ENCODE results near the gene MSX2.
A peak's percentile ranks its signal among the peaks of the same experiment; 100 is the strongest.

The MSX2 gene

DNA sequence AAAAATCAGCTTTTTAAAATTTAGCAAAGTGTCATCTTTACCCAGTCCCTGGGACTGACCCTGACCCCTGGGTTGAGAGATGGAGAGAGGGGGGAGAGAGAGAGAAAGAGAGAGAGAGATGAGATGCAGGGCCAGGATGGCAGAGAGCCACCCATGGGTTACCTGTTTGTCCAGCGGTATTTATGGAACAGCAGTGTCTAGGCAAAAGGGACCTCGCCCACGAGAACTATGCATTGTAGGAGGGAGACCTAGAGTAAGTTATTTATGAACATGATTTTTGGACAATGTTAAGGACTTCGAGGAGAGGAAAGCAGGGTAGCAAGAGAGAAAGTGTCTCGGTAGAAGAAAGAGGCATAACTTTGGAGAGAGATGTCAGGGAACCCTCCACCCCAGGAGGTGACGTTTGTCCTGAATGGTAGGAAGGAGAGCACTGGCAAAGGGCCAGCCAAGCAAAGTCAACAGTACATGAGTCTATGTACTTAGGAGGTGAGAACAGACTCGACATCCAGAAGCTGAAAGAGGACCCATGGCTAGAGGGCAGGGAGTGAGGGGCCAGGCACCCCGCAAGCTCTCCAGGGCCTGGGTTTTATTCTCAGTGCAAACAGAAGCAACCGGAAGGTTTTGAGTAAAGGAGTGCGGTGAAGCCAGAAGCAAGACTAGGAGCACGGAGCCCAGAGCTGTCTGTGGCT is 30.5 kb upstream of the MSX2 start:
- H3K4me1 ChIP-seq (ENCODE audit: insufficient read depth, poor library complexity, severe bottlenecking): peaks cover 4% of the 10 kb centered on the region
- no peak overlapping the region for H3K4me3 ChIP-seq (ENCODE audit: severe bottlenecking)
- TF ChIP-seq, protein P1, sequence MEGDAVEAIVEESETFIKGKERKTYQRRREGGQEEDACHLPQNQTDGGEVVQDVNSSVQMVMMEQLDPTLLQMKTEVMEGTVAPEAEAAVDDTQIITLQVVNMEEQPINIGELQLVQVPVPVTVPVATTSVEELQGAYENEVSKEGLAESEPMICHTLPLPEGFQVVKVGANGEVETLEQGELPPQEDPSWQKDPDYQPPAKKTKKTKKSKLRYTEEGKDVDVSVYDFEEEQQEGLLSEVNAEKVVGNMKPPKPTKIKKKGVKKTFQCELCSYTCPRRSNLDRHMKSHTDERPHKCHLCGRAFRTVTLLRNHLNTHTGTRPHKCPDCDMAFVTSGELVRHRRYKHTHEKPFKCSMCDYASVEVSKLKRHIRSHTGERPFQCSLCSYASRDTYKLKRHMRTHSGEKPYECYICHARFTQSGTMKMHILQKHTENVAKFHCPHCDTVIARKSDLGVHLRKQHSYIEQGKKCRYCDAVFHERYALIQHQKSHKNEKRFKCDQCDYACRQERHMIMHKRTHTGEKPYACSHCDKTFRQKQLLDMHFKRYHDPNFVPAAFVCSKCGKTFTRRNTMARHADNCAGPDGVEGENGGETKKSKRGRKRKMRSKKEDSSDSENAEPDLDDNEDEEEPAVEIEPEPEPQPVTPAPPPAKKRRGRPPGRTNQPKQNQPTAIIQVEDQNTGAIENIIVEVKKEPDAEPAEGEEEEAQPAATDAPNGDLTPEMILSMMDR (IDR thresholded peaks at IDR 0.05; ENCODE audit: poor library complexity, severe bottlenecking): no peak
- DNase-seq (ENCODE audit: low spot score) (no peak), ATAC-seq (ENCODE audit: low read depth) (peak; percentile 56)
- H3K36me3 ChIP-seq (ENCODE audit: low read depth): no peaks in the 10 kb centered on the region
- no peak overlapping the region for H3K27ac ChIP-seq (ENCODE audit: poor library complexity, severe bottlenecking)
- peaks cover 40% of the 10 kb centered on the region for H3K27me3 ChIP-seq (ENCODE audit: insufficient read depth, poor library complexity, severe bottlenecking)
- H3K9me3 ChIP-seq (ENCODE audit: severe bottlenecking): no peaks in the 10 kb centered on the region

DNA sequence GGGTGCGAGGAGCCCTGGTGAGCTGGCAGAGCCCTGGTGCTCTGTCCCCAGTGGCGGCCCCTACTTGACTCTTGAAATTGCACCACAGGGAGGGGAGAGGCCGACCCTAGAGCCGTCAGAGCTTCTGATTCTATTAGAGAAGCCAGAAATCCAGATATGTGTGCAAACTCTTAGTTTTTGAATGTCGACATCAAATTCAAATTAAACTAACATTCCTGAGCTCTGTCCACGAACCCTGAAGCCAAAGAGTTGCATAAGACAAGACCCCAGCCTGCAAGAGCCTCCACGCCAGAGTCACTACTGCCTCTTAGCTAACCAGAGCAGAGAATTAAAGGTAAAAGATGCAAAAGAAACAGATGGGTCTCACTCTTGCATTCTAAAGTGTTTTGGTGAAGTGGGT is 29.8 kb upstream of the MSX2 start:
- Histone ChIP-seq H3K27ac (ENCODE audit: poor library complexity, severe bottlenecking) (no peak overlapping the region), H3K36me3 (ENCODE audit: low read depth) (no peaks in the 10 kb centered on the region), H3K4me3 (ENCODE audit: severe bottlenecking) (no peak overlapping the region), H3K27me3 (ENCODE audit: insufficient read depth, poor library complexity, severe bottlenecking) (peaks cover 32% of the 10 kb centered on the region), H3K9me3 (ENCODE audit: severe bottlenecking) (no peaks in the 10 kb centered on the region), H3K4me1 (ENCODE audit: insufficient read depth, poor library complexity, severe bottlenecking) (peaks cover 4% of the 10 kb centered on the region)
- TF ChIP-seq, protein P1 (IDR thresholded peaks at IDR 0.05; ENCODE audit: poor library complexity, severe bottlenecking): no peak
- DNase-seq (ENCODE audit: low spot score) (no peak), ATAC-seq (ENCODE audit: low read depth) (no peak)

DNA sequence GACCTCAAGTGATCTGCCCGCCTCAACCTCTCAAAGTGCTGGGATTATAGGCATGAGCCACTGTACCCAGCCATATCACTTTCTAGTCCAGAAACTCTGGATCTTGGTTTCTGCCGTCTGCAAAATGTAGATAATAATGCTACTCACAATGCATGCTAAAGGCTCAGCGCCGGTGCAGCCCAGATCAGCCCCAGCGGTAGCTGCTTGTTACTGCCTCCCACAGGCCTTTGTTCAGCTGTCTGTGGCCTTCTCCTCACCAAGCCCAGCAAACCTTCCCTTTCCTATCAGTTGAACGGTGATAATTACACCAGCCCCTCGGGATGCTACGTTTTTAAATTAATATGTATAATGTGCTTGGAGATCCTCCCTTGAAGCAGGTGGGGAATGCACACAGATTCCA is 26.2 kb upstream of the MSX2 start:
- Histone ChIP-seq H3K27ac (ENCODE audit: poor library complexity, severe bottlenecking) (no peak overlapping the region), H3K9me3 (ENCODE audit: severe bottlenecking) (no peaks in the 10 kb centered on the region), H3K36me3 (ENCODE audit: low read depth) (no peaks in the 10 kb centered on the region), H3K27me3 (ENCODE audit: insufficient read depth, poor library complexity, severe bottlenecking) (peaks cover 7% of the 10 kb centered on the region), H3K4me3 (ENCODE audit: severe bottlenecking) (no peak overlapping the region), H3K4me1 (ENCODE audit: insufficient read depth, poor library complexity, severe bottlenecking) (peaks cover 4% of the 10 kb centered on the region)
- TF ChIP-seq, protein P1 (IDR thresholded peaks at IDR 0.05; ENCODE audit: poor library complexity, severe bottlenecking): no peak
- no peak for ATAC-seq (ENCODE audit: low read depth)
- no peak for DNase-seq (ENCODE audit: low spot score)

DNA sequence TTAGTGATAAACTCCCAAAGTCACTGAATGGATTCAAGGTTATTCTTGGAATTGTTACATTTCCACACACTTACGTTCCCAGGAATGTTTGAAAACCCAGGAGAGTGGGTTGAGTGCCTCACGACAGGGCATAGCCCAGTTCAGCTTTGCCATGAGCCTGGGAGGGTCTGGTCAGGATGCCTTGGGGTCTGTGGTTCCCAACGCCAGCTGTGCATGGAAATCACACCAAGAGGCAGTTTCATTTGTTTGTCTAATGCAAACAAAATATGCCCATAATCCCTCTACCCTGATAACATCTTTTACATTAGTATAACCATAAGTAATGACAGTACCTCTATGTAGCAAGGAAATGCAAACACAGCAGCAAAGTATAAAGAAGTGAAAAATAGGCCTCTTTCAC is 25.3 kb upstream of the MSX2 start:
- Histone ChIP-seq H3K36me3 (ENCODE audit: low read depth) (no peaks in the 10 kb centered on the region), H3K27me3 (ENCODE audit: insufficient read depth, poor library complexity, severe bottlenecking) (no peaks in the 10 kb centered on the region), H3K27ac (ENCODE audit: poor library complexity, severe bottlenecking) (no peak overlapping the region), H3K9me3 (ENCODE audit: severe bottlenecking) (no peaks in the 10 kb centered on the region), H3K4me1 (ENCODE audit: insufficient read depth, poor library complexity, severe bottlenecking) (no peaks in the 10 kb centered on the region), H3K4me3 (ENCODE audit: severe bottlenecking) (no peak overlapping the region)
- DNase-seq (ENCODE audit: low spot score) (no peak), ATAC-seq (ENCODE audit: low read depth) (no peak)
- TF ChIP-seq, protein P1 (IDR thresholded peaks at IDR 0.05; ENCODE audit: poor library complexity, severe bottlenecking): no peak

DNA sequence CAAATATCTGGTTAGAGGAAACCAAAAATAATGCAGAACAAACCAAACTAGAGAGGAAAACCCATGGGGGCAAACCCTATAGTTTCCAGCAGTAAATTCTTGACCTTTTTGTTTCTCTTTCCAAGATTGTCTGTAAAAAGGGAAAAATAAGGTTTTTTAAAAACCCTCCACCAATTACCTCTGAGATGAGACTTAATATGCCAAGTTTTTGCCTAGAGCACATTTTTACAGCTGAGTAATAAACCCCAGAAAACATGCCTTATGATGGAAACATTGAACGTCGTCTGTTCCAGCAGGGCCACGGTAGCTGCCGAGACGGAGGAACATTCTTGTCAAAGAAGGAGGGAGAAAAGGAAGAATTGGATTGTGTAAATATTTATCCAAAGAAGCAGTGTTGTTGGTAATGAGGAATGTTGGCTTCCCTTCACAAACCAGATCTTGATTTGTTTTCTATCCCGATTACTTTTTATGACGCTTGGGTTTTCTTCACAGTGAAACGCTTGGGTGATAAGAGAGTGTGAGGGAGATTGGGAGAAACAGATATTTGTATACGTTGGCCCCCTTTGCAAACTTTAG is 17.3 kb upstream of the MSX2 start:
- Histone ChIP-seq H3K4me3 (ENCODE audit: severe bottlenecking) (no peak overlapping the region), H3K27ac (ENCODE audit: poor library complexity, severe bottlenecking) (no peak overlapping the region), H3K4me1 (ENCODE audit: insufficient read depth, poor library complexity, severe bottlenecking) (no peaks in the 10 kb centered on the region), H3K36me3 (ENCODE audit: low read depth) (no peaks in the 10 kb centered on the region), H3K9me3 (ENCODE audit: severe bottlenecking) (no peaks in the 10 kb centered on the region), H3K27me3 (ENCODE audit: insufficient read depth, poor library complexity, severe bottlenecking) (peaks cover 25% of the 10 kb centered on the region)
- DNase-seq (ENCODE audit: low spot score): no peak
- TF ChIP-seq, protein P1 (IDR thresholded peaks at IDR 0.05; ENCODE audit: poor library complexity, severe bottlenecking): no peak
- ATAC-seq (ENCODE audit: low read depth): no peak

Measured in RWPE2 (cell line).